H1 (cell line): ENCODE data around the gene PRKN.

Experiments used
- ASH2L ChIP-seq: fragments of 200-600, 300-600 bp; sonication (generic); IDR thresholded peaks from one replicate; pipeline ENCODE4 v1.7.1; 2017; ENCODE audit warnings: low read length
- CTCF ChIP-seq, 3 experiments: IDR thresholded peaks; 1 replicate in 2 of 3; 2 replicates in 1 of 3; pipeline versions ENCODE4 v1.5.1 to v1.6.1; 2011; ENCODE audit warnings: low read length in 3 of 3, mild to moderate bottlenecking in 3 of 3, inconsistent platforms in 2 of 3, low read depth in 1 of 3, moderate library complexity in 1 of 3; ENCODE audit not compliant: insufficient read depth in 1 of 3; ENCODE audit errors: control extremely low read depth in 1 of 3
- EP300 ChIP-seq, 2 experiments: IDR thresholded peaks; 1 replicate in 1 of 2; 2 replicates in 1 of 2; pipeline ENCODE4 v1.6.1; 2011 to 2012; ENCODE audit warnings: low read depth in 2 of 2, low read length in 2 of 2, mild to moderate bottlenecking in 2 of 2, borderline replicate concordance in 1 of 2, inconsistent platforms in 1 of 2, moderate library complexity in 1 of 2
- SUZ12 ChIP-seq: fragments of 200-600 bp; sonication (generic); IDR thresholded peaks from 2 replicates; pipeline ENCODE4 v1.6.1; 2012; ENCODE audit warnings: mild to moderate bottlenecking, inconsistent platforms, low read length, moderate library complexity, mixed read lengths
- TEAD4 ChIP-seq: IDR thresholded peaks from 2 replicates; pipeline ENCODE4 v1.6.1; 2012; ENCODE audit warnings: low read depth, low read length, inconsistent platforms, mixed read lengths

DNA sequence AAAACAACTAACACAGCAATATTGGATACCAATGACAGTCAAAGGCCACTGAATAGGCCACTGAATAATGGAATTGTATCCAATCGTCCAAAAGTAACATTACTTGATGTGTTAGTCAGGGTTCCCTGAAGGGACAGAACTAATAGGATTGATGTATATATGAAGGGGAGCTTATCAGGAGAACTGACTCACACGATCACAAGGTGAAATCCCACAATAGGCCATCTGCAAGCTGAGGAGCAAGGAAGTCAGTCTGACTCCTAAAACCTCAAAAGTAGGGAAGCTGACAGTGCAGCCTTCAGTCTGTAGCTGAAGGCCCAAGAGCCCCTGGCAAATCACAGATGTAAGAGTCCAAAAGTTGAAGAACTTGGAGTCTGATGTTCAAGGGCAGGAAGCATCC, 571.4 kb downstream of the PRKN start:
- TF ChIP-seq SUZ12 (no peak), TEAD4 (no peak), EP300 (IDR thresholded peaks at IDR 0.05; ENCODE audit: borderline replicate concordance in 1 of 2, low read depth in 2 of 2, low read length in 2 of 2) (no peak), ASH2L (no peak), CTCF (IDR thresholded peaks at IDR 0.05; ENCODE audit: control extremely low read depth in 1 of 3, insufficient read depth in 1 of 3, low read depth in 1 of 3, low read length in 3 of 3) (no peak)
